ENCODE data around the gene ISOC2.

The ISOC2 gene

GRCh38 chr19:55492362-55492944 lies 31.0 kb upstream of the ISOC2 start:
- H3K36me3 ChIP-seq (ENCODE audit: insufficient read depth, low read length): no peaks in the 10 kb centered on the region
- H3K9ac ChIP-seq (ENCODE audit: low read depth, low read length, poor library complexity, severe bottlenecking): no peak overlapping the region
- H3K9me2 ChIP-seq (replicated peaks; ENCODE audit: low read depth, low read length): no peaks in the 10 kb centered on the region
- no peaks in the 10 kb centered on the region for H3F3A ChIP-seq (ENCODE audit: low read depth)
- no peaks in the 10 kb centered on the region for H3K27me3 ChIP-seq (ENCODE audit: insufficient read depth, low read length, poor library complexity, severe bottlenecking)
- H3K4me3 ChIP-seq (ENCODE audit: low read length, poor library complexity, severe bottlenecking): no peak overlapping the region
- no peaks in the 10 kb centered on the region for H4K20me1 ChIP-seq (ENCODE audit: insufficient read depth, low read length, poor library complexity, severe bottlenecking)
- TF ChIP-seq EZH2phosphoT487 (IDR thresholded peaks at IDR 0.05; ENCODE audit: borderline replicate concordance): no peak
- no peak for TF ChIP-seq CTCF (conservative IDR thresholded peaks at IDR 0.05; ENCODE audit: low read length)
- no peak overlapping the region for H2AFZ ChIP-seq (ENCODE audit: low read length)
- no peaks in the 10 kb centered on the region for H3K9me3 ChIP-seq (ENCODE audit: insufficient read depth, low read depth, low read length)
- H3K4me1 ChIP-seq (ENCODE audit: insufficient read depth, low read length, poor library complexity, severe bottlenecking): no peaks in the 10 kb centered on the region
- H3K79me2 ChIP-seq (ENCODE audit: insufficient read depth, low read length): no peaks in the 10 kb centered on the region
- no peak overlapping the region for H3K4me2 ChIP-seq (ENCODE audit: low read depth, low read length, poor library complexity, severe bottlenecking)

GRCh38 chr19:55491546-55492360 lies 30.3 kb upstream of the ISOC2 start:
- H3K4me2 ChIP-seq (ENCODE audit: low read depth, low read length, poor library complexity, severe bottlenecking): no peak overlapping the region
- no peaks in the 10 kb centered on the region for H3K27me3 ChIP-seq (ENCODE audit: insufficient read depth, low read length, poor library complexity, severe bottlenecking)
- H3K36me3 ChIP-seq (ENCODE audit: insufficient read depth, low read length): no peaks in the 10 kb centered on the region

More at GRCh38 chr19:55491546-55492360, 30.3 kb upstream of the ISOC2 start:
- Histone ChIP-seq H4K20me1 (ENCODE audit: insufficient read depth, low read length, poor library complexity, severe bottlenecking) (no peaks in the 10 kb centered on the region), H3K9ac (ENCODE audit: low read depth, low read length, poor library complexity, severe bottlenecking) (no peak overlapping the region), H3F3A (ENCODE audit: low read depth) (no peaks in the 10 kb centered on the region), H3K4me3 (ENCODE audit: low read length, poor library complexity, severe bottlenecking) (no peak overlapping the region), H3K4me1 (ENCODE audit: insufficient read depth, low read length, poor library complexity, severe bottlenecking) (peaks cover 4% of the 10 kb centered on the region), H2AFZ (ENCODE audit: low read length) (no peak overlapping the region), H3K9me2 (replicated peaks; ENCODE audit: low read depth, low read length) (no peaks in the 10 kb centered on the region), H3K79me2 (ENCODE audit: insufficient read depth, low read length) (no peaks in the 10 kb centered on the region), H3K9me3 (ENCODE audit: insufficient read depth, low read depth, low read length) (no peaks in the 10 kb centered on the region)
- no peak for TF ChIP-seq EZH2phosphoT487 (IDR thresholded peaks at IDR 0.05; ENCODE audit: borderline replicate concordance)
- TF ChIP-seq CTCF (conservative IDR thresholded peaks at IDR 0.05; ENCODE audit: low read length): no peak
